Measurements from ENCODE around the gene FAM216A.
"Not testable (repeated sequence)": the region's sequence is repeated elsewhere in the genome, so short reads cannot be mapped to it uniquely, and the experiment has no call there.

GRCh38 chr12:110429676-110430075, 39.0 kb upstream of the FAM216A start:
- TF ChIP-seq CTCF (optimal IDR thresholded peaks at IDR 0.05 in 1 of 3, IDR thresholded peaks at IDR 0.05 in 1 of 3, conservative IDR thresholded peaks at IDR 0.05 in 1 of 3; ENCODE audit: extremely low read depth in 1 of 3, insufficient read depth in 2 of 3, low read length in 3 of 3); EZH2 (IDR thresholded peaks at IDR 0.05; ENCODE audit: low read length): not testable (repeated sequence)

All from keratinocyte (primary cell).